Activated CD8-positive, alpha-beta memory T cell treated with anti-CD3 and anti-CD28 coated beads, Interleukin-2, amount 50 U/mL, for 1 hour (primary cell): ENCODE results near the gene PRRC2C.
"Not testable (repeated sequence)": the region's sequence is repeated elsewhere in the genome, so short reads cannot be mapped to it uniquely, and the experiment has no call there.

ENCODE experiments used
- DNase-seq: peaks from one replicate; pipeline ENCODE4 v3.0.0-alpha.2; 2020; ENCODE audit errors: extremely low read depth

PRRC2C gene

DNA sequence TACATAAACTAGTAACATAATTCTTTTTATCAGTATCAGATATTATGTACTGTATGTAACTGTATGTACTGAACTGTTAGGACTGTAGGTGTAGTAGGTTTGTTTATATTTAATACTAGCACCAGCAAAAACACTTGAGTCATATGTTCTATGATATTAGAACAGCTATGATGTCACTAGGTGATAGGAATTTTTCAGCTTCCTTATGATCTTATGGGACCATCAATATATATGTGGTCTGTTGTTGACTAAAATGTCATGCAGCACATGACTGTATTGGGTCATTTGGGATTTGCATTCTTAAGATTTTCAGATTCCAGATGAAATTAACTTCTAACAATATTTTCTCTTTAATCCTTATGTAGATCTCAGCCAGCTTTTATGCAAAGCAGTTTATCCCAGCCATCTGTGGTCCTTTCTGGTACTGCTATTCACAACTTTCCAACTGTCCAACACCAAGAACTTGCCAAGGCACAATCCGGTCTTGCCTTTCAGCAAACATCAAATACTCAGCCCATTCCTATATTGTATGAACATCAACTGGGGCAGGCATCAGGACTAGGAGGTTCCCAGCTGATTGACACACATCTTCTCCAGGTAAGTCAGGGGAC, 98.4 kb downstream of the PRRC2C start:
- no peak for DNase-seq

DNA sequence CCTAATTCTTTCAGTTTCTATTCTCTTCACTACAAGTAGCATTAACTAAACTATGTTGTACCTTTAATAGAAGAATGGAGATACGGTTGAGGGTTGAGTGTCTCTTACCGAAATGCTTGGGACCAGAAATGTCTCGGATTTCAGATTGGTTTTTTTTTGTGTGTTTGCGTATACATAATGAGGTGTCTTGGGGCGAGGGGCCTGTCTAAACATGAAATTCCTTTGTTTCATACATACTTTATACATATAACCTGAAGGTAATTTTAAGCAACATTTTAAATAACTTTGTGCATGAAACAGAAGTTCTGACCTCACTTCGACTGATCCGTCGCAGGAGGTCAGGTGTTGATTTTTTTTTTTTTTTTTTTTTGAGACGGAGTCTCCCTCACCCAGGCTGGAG, 100.4 kb downstream of the PRRC2C start:
- no peak for DNase-seq

DNA sequence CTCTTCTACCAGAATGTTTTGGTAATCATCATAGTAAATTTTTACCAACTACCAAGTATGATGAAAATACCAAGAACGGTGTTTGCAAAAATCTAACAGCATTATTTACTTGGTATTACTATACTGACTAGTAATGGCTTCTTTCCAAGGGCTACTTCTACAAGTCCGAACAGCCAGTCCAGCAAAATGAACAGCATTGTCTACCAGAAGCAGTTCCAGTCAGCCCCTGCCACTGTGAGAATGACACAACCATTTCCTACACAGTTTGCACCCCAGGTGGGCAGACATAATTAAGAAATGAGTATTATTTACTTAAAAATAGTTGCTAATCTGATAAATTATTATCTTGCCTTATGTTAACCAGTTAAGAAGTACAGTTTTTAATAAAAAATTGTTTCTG, 102.9 kb downstream of the PRRC2C start:
- no peak for DNase-seq

DNA sequence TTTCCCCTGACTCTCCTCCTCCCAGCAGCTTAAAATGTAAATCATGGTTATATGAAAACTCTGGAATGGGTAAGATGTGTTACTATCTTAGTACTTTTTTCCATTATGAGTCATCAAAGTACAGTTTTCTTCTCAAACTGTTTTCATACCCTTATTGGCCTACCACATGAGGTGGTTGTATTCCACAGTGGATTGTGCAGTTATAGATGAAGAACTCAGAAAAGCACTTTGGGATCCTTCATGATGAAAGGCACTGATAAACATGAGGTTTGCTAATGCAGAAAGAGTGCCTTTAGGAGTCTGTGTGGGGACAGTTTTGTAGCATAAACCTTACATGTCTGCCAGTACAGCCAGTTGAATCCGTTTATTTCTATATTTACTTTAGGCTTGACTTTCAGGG, 104.7 kb downstream of the PRRC2C start:
- no peak for DNase-seq

DNA sequence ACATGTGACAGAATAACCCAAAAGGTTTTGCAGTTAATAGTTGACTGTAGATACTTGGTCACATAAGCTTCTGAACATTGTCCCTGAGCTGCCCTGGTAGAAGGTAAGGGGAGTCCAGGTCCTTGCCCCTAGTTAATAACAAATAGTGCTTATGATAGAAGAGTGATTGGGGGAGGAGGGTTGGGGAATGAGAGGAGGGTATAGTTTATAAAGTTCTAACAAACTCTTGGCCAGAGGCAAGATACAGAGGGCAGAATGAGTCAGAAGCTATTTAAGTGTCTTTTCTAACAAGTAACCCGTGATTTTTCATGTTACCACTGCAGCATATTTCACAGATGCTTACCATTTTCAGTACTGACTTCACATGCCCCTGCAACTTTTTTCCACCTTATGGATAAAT, 110.0 kb downstream of the PRRC2C start:
- DNase-seq: no peak

DNA sequence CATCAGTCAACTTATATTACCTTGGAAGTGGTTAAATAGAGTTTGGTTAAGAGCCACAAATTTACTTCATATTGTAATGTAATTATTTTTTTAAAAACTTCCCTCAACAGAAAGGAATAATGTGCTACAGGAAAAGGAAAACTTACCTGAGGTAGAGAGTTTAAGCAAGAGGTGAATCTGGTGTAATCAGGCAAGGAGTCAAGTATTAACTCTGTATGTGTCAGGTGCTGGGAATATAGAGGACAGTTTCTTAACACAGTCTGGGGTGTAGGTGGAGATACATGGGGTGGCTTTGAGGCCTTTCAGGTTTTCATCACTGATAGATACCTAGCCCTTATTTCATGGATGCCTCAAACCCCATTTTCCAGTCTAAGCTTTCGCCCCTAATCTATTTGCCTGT, 110.8 kb downstream of the PRRC2C start:
- DNase-seq: no peak

DNA sequence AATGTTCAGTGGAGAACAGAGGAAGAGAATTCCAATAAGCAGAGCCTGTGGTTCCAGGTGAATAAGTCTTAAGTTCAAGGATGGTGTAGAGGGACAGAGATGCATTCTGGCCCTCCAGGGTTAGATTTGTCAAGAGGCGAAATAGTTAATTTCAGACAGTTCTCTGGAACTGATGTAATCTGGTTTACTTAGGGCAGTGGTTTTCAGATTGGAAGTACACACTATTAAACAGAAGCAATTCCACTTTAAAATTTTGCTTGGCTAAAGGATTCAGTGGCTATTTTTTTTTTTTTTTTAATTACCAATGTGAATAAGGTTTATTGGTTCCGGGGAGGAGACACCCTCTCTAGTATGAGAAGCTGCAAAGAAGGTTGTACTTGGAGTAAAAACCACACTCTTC, 111.4 kb downstream of the PRRC2C start:
- no peak for DNase-seq

DNA sequence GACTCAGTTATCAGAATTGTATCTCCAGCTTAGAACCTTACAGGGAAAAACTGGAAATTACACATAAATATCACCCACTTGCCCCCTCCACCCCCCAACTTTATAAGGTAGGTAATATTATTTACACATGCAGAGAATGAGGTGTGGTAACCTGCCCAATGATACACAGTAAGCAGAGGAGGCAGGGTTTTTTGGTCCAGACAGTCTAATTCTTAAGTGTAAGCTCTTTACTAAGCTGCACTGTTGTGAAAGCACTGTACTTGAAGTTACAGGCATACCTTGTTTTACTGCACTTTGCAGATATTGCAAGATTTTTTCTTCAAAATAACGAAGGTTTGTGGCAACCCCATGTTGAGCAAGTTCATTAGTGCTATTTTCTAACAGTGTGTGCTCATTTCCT, 111.9 kb downstream of the PRRC2C start:
- no peak for DNase-seq

DNA sequence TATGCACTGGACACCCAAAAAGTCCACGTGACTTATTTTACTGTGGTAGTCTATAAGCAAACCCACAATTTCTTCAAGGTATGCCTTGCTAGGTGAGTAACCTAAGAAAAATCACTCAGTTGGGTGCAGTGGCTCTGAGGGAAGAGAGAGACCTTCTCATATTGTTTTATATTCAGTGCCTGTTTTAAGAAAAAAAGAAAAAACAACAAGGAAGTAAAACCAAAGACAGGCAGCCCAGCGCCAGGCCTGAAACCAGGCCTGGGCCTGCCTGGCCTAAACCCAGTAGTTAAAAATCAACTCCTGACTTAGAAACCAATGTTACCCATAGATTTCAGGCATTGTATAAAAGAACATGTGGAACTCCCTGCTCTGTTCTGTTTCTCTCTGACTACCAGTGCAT, 115.0 kb downstream of the PRRC2C start:
- not testable (repeated sequence) for DNase-seq

DNA sequence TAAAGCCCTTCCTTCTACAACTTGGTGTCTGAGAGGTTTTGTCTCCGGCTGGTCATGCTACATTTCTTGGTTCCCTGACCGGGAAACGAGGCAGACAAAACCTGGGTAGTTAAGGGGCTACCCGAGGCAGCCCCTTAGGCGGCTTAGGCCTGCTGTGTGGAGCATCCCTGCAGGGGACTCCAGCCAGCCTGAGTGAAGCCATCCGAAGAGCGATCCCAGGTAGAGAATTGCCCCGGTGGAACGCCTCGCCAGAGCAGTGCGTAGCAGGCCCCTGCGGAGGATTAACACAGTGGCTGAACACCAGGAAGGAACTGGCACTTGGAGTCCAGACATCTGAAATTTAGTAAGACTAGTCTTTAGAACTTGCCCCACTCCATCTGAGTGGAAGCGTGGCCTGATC, 115.5 kb downstream of the PRRC2C start:
- no peak for DNase-seq

DNA sequence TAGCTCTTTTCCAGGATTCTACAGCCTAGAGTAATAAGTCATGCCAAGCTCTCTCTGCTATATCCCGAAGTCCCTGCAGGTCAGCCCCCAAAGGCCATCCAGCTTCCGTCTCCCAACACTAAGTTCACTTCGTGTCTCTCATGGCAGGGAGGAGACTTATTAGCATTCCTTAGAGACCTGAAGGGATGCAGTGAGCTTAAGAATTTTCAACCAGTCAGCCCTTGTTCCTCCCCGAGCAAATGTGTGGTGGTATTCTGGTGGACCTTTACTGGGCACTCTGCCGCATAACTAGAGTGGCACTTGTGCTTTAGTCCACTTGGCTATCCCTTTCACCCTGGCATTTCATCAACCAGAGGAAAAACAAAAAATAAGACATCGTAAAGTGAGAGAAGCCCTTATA, 117.7 kb downstream of the PRRC2C start:
- not testable (repeated sequence) for DNase-seq

DNA sequence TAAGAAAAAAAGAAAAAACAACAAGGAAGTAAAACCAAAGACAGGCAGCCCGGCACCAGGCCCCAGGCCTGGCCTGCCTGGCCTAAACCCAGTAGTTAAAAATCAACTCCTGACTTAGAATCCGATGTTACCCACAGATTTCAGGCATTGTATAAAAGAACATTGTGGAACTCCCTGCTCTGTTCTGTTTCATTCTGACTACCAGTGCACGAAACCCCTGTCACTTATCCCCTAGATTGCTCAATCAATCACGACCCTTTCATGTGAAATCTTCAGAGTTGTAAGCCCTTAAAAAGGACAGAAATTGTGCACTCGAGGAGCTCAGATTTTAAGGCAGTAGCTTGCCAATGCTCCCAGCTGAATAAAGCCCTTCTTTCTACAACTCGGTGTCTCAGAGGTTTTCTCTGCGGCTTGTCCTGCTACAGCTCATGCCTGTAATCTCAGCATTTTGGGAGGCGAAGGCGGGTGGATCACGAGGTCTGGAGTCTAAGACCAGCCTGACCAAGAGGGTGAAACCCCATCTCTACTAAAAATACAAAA, 121.1 kb downstream of the PRRC2C start:
- no peak for DNase-seq

DNA sequence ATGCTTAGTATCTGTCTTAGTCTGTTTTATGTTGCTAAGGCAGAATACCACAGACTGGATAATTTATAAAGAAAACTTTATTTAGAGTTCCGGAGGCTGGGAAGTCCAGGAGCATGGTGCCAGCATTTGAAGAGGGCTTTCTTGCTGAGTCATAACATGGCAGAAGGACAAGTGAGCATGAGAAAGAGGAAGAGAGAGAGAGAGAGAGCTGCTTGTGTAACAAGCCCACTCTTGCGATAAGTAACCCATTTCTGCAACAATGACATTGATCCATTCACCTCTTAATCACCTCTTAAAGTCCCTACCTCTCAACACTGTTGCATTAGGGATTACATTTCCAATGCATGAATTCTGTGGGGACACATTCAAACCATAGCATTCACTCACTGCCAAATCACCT, 125.1 kb downstream of the PRRC2C start:
- no peak for DNase-seq

DNA sequence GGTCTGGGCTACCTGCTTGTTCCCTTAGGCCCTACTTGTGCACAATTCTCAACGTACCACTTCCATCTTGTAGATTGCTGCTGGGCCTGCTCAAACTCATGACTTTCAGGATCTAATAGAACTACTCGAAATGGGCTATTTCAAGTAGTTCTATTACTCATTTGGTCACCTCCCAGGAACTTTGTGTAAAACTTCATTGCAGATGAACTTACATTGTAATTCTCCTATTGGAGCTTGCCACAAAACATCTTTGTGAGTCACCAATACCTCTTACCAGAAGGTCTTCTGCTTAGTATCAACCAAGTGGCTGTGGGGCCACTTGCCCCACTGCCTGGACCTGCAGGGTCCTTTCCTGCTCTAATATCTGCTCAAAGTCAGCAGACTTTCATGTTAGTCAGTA, 126.0 kb downstream of the PRRC2C start:
- no peak for DNase-seq

DNA sequence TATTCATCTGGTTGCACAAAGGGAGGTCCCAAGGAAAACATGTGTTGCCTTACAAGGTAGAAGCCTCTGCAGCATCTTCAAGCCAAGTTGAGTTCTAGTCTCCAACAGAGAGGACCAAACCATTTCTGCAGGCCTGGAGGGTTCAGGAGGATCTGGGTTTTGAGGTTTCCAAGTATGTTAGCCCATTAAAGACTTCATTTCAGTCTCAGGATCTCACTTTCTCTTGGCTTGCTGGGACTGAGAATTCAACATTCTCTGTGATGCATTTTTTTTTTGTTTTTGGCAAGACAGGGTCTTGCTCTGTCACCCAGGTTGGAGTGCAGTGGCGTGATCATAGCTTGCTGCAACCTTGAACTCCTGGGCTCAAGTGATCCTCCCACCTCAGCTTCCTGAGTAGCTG, 128.0 kb downstream of the PRRC2C start:
- DNase-seq: no peak

DNA sequence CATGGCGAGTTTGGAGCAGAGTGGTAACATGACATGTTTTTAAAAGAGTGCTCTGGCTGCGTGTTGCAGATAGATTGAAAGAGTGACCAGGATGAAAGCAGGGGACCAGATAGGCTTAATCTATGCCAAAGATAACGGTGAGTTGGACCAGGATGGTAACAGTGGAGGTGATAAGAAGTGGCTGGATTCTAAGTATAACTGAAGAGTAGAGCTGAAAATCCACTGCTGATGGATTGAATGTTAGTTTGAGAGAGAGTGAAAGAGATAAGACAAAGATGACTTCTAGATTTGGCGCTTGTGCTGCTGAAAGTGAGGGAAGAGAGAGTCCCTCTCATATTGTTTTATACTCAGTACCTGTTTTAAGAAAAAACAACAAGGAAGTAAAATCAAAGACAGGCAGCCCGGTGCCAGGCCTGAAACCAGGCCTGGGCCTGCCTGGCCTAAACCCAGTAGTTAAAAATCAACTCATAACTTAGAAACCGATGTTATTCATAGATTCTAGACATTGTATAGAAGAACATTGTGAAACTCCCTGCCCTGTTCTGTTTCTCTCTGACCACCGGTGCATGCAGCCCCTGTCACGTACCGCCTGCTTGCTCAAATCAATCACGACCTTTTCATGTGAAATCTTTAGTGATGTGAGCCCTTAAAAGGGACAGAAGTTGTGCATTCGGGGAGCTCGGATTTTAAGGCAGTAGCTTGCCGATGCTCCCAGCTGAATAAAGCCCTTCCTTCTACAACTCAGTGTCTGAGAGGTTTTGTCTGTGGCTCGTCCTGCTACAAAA, 130.0 kb downstream of the PRRC2C start:
- not testable (repeated sequence) for DNase-seq

DNA sequence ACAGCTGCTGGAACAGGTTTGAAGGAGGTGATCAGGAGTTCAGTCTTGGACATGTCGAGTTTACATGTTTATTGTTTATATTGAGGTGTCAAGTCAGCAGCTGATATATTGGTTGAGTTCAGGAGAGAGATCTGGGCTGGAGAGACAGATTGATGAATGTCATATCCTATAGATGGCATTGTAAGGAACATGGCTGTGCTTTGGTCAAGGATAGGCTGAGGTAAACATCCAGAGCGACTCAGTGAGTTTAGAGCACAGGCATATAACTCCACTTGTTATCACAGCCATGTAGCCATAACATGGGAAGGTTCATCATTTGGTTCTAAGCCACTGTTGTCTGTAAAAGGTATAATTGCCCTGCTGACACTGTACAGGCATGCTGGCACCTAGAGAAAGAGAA, 131.3 kb downstream of the PRRC2C start:
- no peak for DNase-seq

DNA sequence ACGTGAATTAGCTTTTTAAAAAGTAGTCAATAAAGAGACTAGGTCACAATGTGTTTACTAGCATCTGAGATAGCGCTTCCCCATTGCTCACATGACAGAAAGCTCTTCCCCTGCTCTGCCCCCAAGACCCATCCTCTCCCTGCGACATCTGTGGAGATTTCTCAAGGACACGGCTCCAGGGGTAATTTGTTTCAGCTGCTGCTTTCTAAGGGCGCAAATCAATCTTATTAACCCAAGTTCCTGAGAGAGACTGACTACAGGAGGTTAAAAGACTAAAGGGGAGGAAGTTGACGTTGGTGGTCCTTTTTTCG, 136.8 kb downstream of the PRRC2C start, which contains the start of gene MYOCOS:
TSS of gene MYOCOS (plus strand) at position 92 of the 311 bp plus-strand sequence. CDS start 1,641 bp downstream, outside the sequence.
- DNase-seq: no peak

DNA sequence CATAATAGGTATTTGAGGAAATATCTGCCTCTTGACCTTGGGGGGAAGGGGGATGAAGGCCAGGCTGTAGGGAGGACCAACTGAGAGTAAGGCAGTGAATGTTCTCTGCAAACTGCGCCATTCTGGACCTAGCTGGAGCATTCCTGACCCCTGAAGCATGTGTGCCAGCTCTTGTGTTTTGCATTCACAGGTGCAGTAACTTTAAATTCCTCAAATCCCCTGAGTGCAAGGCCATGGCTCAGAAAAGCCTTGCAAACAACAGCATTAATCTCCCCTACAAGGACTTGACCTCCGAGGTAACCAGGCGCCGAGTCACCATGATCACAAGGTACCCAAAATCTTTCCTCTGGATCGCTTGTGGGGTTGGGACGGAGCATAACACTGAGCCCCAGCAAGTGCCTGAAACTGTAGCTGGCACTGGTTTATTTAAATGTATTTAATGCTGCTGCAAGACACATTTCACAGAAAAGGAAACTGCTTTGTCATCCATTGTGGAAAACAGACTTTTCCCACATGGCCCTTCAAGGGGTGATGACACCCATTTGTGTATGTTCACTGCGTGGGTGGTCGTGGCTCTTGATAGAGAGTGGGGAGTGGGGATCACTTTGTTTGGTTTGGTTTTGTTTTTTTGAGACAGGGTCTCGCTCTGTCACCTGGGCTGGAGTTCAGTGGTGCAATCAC, 138.5 kb downstream of the PRRC2C start:
- DNase-seq: no peak

DNA sequence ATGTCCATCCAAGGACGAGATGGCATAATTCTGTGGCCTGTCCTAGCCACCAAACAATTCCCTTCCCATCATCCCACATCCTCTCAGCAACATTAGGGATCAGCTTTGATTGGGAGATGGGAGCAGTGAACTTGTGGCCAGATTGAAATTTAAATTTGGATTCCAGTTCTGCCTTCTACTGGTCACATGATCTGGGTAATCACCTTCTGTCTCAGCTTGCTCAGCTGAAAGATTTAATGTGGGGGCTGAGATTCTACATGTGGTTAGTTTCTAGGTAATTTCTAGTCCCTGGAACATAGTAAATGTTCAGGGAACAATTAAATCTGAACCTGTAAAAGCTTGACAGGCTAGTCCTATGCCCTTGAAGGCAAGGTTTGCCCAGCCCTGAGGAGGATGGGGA, 139.9 kb downstream of the PRRC2C start:
- no peak for DNase-seq

DNA sequence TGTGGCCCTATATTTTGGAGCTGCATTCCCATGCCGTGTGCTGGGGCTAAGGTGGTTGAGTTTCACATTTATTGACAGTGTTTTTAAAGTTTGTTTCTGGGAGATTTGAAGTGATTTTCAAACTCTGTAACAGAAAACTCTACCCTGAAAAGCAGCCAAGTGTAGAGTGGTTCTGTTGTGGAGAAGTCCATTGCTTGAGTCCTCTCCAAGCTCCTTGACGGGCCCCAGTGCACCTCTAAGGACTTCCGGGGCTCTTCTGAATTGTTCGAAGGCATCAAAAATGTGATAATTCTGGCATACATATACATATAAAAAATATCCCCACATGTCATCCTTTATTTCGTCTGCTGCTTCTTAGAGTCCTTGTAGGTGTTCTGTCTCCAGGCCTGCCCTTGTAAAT, 141.7 kb downstream of the PRRC2C start:
- no peak for DNase-seq

DNA sequence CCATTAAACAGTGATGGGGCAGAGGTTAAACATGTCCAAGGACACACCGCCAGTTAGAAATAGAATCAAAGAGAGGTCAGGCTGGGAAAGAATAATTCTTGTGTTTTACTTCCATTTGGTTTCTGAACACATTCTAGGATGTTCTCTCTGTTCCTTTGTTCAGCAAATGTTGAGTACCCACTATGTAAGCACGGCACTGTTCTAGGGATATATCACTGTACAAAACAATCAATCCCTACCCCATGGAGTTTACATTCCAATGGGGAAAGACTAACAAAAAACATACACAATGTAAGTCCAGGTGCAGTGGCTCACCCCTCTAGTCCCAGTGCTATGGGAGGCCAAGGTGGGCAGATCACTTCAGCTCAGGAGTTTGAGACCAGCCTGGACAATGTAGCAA, 142.9 kb downstream of the PRRC2C start:
- DNase-seq: no peak

DNA sequence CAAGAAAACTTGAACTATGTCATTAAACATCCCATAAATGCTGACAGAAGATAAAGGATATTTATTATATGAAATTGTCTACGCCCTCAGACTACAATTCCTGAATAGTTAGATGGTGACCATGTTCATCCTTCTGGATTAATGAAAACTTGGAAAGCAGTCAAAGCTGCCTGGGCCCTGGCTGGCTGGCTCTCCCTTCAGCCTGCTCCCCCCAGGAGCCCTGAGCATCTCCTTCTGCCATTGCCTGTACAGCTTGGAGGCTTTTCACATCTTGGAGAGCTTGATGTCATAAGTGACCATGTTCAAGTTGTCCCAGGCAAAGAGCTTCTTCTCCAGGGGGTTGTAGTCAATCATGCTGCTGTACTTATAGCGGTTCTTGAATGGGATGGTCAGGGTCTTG, 150.3 kb downstream of the PRRC2C start:
- DNase-seq: no peak
